ENCODE data around the gene L1CAM. TPM values are rescaled to one million over a fixed set of nuclear protein-coding genes. Genes with fewer than 3 reads are reported as not detected.

Gene L1CAM
- polyA plus RNA-seq, 3 donors: 0.55 TPM; not detected in 2

DNA sequence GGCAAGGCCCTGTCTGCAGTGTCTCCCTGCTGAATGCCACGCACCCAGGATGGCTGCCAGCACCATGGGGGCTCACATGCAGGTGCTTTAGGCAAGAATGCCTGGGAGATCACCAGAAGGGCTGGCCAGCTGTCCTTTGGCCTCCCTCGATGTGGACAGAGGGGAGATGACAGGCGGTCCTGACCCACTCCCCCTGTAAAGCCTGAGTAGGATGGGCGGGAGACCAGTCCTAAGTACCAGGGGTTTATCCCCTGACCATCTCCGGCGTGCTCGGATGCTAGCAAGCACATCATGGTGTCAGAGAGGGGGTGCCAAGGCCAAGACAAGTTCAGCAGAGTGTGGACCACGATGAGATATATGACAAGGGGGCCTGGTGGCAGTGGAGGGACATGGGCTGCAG, 60.9 kb downstream of the L1CAM start:
- Histone ChIP-seq H3K27me3 (ENCODE audit: control insufficient read depth in 2 of 2, insufficient read depth in 2 of 2, low read length in 2 of 2) (peaks cover 42 to 72% of the 10 kb centered on the region in 2 donors), H3K4me1 (ENCODE audit: control insufficient read depth in 1 of 2, insufficient read depth in 2 of 2, low read length in 2 of 2) (no peaks in the 10 kb centered on the region), H4K20me1 (ENCODE audit: insufficient read depth, low read length) (no peaks in the 10 kb centered on the region), H3K9ac (ENCODE audit: insufficient read depth, low read length, poor library complexity, severe bottlenecking) (no peak overlapping the region), H3K9me3 (replicated peaks in 1 of 2; ENCODE audit: control insufficient read depth in 1 of 2, insufficient read depth in 1 of 2, low read length in 2 of 2) (peaks cover 0 to 9% of the 10 kb centered on the region in 2 donors), H3K4me2 (replicated peaks; ENCODE audit: extremely low read depth, low read length, poor library complexity, severe bottlenecking) (no peak overlapping the region), H3K4me3 (replicated peaks in 1 of 3; ENCODE audit: low read depth in 2 of 3, low read length in 3 of 3) (no peak overlapping the region), H3K79me2 (ENCODE audit: insufficient read depth, low read length) (no peaks in the 10 kb centered on the region), H2AFZ (ENCODE audit: insufficient read depth, low read depth, low read length, poor library complexity, severe bottlenecking) (no peak overlapping the region), H3K36me3 (replicated peaks in 1 of 2; ENCODE audit: control insufficient read depth in 1 of 2, insufficient read depth in 2 of 2, low read length in 2 of 2) (no peaks in the 10 kb centered on the region), H3K27ac (ENCODE audit: low read depth in 1 of 2, low read length in 2 of 2) (no peak overlapping the region)
- TF ChIP-seq, protein P1, sequence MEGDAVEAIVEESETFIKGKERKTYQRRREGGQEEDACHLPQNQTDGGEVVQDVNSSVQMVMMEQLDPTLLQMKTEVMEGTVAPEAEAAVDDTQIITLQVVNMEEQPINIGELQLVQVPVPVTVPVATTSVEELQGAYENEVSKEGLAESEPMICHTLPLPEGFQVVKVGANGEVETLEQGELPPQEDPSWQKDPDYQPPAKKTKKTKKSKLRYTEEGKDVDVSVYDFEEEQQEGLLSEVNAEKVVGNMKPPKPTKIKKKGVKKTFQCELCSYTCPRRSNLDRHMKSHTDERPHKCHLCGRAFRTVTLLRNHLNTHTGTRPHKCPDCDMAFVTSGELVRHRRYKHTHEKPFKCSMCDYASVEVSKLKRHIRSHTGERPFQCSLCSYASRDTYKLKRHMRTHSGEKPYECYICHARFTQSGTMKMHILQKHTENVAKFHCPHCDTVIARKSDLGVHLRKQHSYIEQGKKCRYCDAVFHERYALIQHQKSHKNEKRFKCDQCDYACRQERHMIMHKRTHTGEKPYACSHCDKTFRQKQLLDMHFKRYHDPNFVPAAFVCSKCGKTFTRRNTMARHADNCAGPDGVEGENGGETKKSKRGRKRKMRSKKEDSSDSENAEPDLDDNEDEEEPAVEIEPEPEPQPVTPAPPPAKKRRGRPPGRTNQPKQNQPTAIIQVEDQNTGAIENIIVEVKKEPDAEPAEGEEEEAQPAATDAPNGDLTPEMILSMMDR (IDR thresholded peaks at IDR 0.05): no peak
- H3K27ac Mint-ChIP-seq: no peak overlapping the region
- no peaks in the 10 kb centered on the region for H3K36me3 Mint-ChIP-seq
- intact Hi-C loops (cut with micrococcal nuclease): no loop called here
- H3K27me3 Mint-ChIP-seq (ENCODE audit: low read depth in 3 of 3): peaks cover 43 to 87% (median 85%) of the 10 kb centered on the region in 3 donors
- 88% methylated on average over 4 of the region's 8 CpGs for WGBS (ENCODE audit: insufficient coverage)
- H3K9me3 Mint-ChIP-seq: peaks cover 0 to 10% (median 6%) of the 10 kb centered on the region in 7 donors
- no peak for DNase-seq
- no peak overlapping the region for H3K4me3 Mint-ChIP-seq
- H3K4me1 Mint-ChIP-seq: peaks cover 1% of the 10 kb centered on the region

DNA sequence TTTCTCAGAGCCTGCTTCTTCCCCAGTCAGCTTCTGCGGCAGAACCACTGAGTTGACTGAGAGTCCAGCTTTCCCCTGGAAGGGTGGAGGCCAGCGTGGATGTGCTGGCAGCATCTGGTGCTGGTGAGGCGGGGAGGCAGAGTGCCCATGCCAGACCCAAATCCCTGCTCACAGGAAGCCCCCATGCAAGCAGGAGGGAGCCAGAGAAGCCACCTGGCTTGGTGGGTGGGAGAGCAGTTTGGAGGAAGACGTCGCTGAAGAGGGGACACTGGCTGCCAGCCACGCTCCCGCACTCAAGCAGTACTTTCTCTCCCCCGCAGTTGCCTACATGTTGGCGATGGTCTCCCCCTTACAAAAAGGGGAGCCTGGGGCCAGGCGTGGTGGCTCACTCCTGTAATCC, 61.6 kb downstream of the L1CAM start:
- Histone ChIP-seq H2AFZ (ENCODE audit: insufficient read depth, low read depth, low read length, poor library complexity, severe bottlenecking) (no peak overlapping the region), H3K9me3 (replicated peaks in 1 of 2; ENCODE audit: control insufficient read depth in 1 of 2, insufficient read depth in 1 of 2, low read length in 2 of 2) (peaks cover 0 to 12% of the 10 kb centered on the region in 2 donors), H3K79me2 (ENCODE audit: insufficient read depth, low read length) (no peaks in the 10 kb centered on the region), H3K36me3 (replicated peaks in 1 of 2; ENCODE audit: control insufficient read depth in 1 of 2, insufficient read depth in 2 of 2, low read length in 2 of 2) (no peaks in the 10 kb centered on the region), H3K4me1 (ENCODE audit: control insufficient read depth in 1 of 2, insufficient read depth in 2 of 2, low read length in 2 of 2) (peaks cover under 1 to 2% of the 10 kb centered on the region in 2 donors), H3K4me2 (replicated peaks; ENCODE audit: extremely low read depth, low read length, poor library complexity, severe bottlenecking) (no peak overlapping the region), H4K20me1 (ENCODE audit: insufficient read depth, low read length) (no peaks in the 10 kb centered on the region), H3K27me3 (ENCODE audit: control insufficient read depth in 2 of 2, insufficient read depth in 2 of 2, low read length in 2 of 2) (peaks cover 44 to 72% of the 10 kb centered on the region in 2 donors), H3K27ac (ENCODE audit: low read depth in 1 of 2, low read length in 2 of 2) (no peak overlapping the region), H3K4me3 (replicated peaks in 1 of 3; ENCODE audit: low read depth in 2 of 3, low read length in 3 of 3) (no peak overlapping the region), H3K9ac (ENCODE audit: insufficient read depth, low read length, poor library complexity, severe bottlenecking) (no peak overlapping the region)
- H3K4me1 Mint-ChIP-seq: peaks cover 3% of the 10 kb centered on the region
- no peak for DNase-seq
- no peaks in the 10 kb centered on the region for H3K36me3 Mint-ChIP-seq
- peaks cover 46 to 87% (median 87%) of the 10 kb centered on the region in 3 donors for H3K27me3 Mint-ChIP-seq (ENCODE audit: low read depth in 3 of 3)
- peaks cover 0 to 13% (median 8%) of the 10 kb centered on the region in 7 donors for H3K9me3 Mint-ChIP-seq
- intact Hi-C loops (cut with micrococcal nuclease): no loop called here
- TF ChIP-seq, protein P1 (IDR thresholded peaks at IDR 0.05): no peak
- H3K4me3 Mint-ChIP-seq: peak overlapping the region in 1 of 2 donors; percentile 26
- no peak overlapping the region for H3K27ac Mint-ChIP-seq
- 80% methylated on average over 1 of the region's 10 CpGs for WGBS (ENCODE audit: insufficient coverage)

Measured in CD14-positive monocyte (primary cell).